Lung (tissue), 12 donors: ENCODE results near the gene CNTNAP5. TPM values are rescaled to one million over a fixed set of nuclear protein-coding genes. Genes with fewer than 3 reads are reported as not detected.

Experiments
- ATAC-seq: fragments of 200-7000 bp; cut with Tn5 transposase; one replicate; pipeline ENCODE4 v1.9.1; 2020; ENCODE audit warnings: moderate number of reproducible peaks; ENCODE audit not compliant: insufficient read depth, low FRiP score
- DNase-seq, 3 donors: peaks; one replicate each; pipeline ENCODE4 v3.0.0-alpha.2; 2013 to 2017
- H3K27ac ChIP-seq, 2 donors: one replicate each; pipeline ENCODE4 v1.5.1; 2013; ENCODE audit warnings: mild to moderate bottlenecking in 2 of 2, moderate library complexity in 2 of 2, control low read depth in 1 of 2, inconsistent platforms in 1 of 2, low read depth in 1 of 2, low read length in 1 of 2
- H3K27me3 ChIP-seq, 3 donors: one replicate each; pipeline ENCODE4 v1.5.1; 2013; ENCODE audit warnings: low read length in 2 of 3; ENCODE audit not compliant: control insufficient read depth in 3 of 3, insufficient read depth in 3 of 3
- H3K36me3 ChIP-seq, 4 donors: one replicate each; pipeline ENCODE4 v1.5.1; 2013; ENCODE audit warnings: low read length in 4 of 4, mild to moderate bottlenecking in 1 of 4, moderate library complexity in 1 of 4; ENCODE audit not compliant: control insufficient read depth in 4 of 4, insufficient read depth in 4 of 4
- H3K4me1 ChIP-seq, 5 donors: one replicate each; pipeline ENCODE4 v1.5.1; 2013; ENCODE audit warnings: low read length in 5 of 5, mild to moderate bottlenecking in 2 of 5, moderate library complexity in 1 of 5; ENCODE audit not compliant: control insufficient read depth in 5 of 5, insufficient read depth in 5 of 5
- H3K4me3 ChIP-seq: one replicate; pipeline ENCODE4 v1.5.1; 2013; ENCODE audit warnings: mild to moderate bottlenecking, control low read depth, moderate library complexity
- H3K9ac ChIP-seq, 2 donors: one replicate each; pipeline ENCODE4 v1.5.1; 2013; ENCODE audit warnings: low read length in 2 of 2, control low read depth in 1 of 2; ENCODE audit not compliant: insufficient read depth in 1 of 2
- H3K9me3 ChIP-seq, 4 donors: one replicate each; pipeline ENCODE4 v1.5.1; 2013; ENCODE audit warnings: low read length in 3 of 4, mild to moderate bottlenecking in 1 of 4, moderate library complexity in 1 of 4; ENCODE audit not compliant: control insufficient read depth in 4 of 4, insufficient read depth in 3 of 4
- CTCF ChIP-seq: IDR thresholded peaks from 2 replicates; pipeline ENCODE4 v1.5.1; 2012; ENCODE audit warnings: mild to moderate bottlenecking; ENCODE audit errors: control extremely low read depth, extremely low read depth
- WGBS, 2 donors: extraction: QIAGEN DNeasy Blood & Tissue Kit; methylation state at CpG; one replicate each; pipeline ENCODE4 v1.1.7; 2013; 5-methylcytosine and 5-hydroxymethylcytosine counted together
- polyA plus RNA-seq, 2 donors: library from polyadenylated mRNA; stranded (reverse); fragments of 200-250 nt; gene quantifications; one replicate each; pipeline ENCODE4 v1.2.1, GENCODE V29; 2013
- total RNA-seq, 2 donors: library from RNA; depleted of rRNA in 1 of 2; stranded (reverse); fragments of >200 nt in 1 of 2; gene quantifications; one replicate each; pipeline ENCODE4 v1.2.1, GENCODE V29; 2014 to 2021
- donor health status: control.
- donor health status: control.
- donor health status: Bipolar disorder and iron deficiency.
- donor health status: healthy.
- donor health status: DM: yes; HTN: yes; CAD: no.

The CNTNAP5 gene
- total and polyA plus RNA-seq, 4 donors: 0.03 to 0.06 TPM; not detected in 2

- H3K27ac ChIP-seq: no peak overlapping the region
- H3K4me3 ChIP-seq: no peak overlapping the region
- no peaks in the 10 kb centered on the region for H3K36me3 ChIP-seq
- peaks cover 0 to 3% (median 0%) of the 10 kb centered on the region in 5 donors for H3K4me1 ChIP-seq
- no peak for ATAC-seq
- no peak for TF ChIP-seq CTCF
- H3K9me3 ChIP-seq: peaks cover 0 to 13% (median 7%) of the 10 kb centered on the region in 4 donors
- H3K9ac ChIP-seq: no peak overlapping the region
- no peaks in the 10 kb centered on the region for H3K27me3 ChIP-seq
- DNase-seq: no peak
- WGBS, 2 donors: 90 to 94% methylated on average over 3 of the region's 3 CpGs
These were observed 664.3 kb downstream of the CNTNAP5 start for GRCh38 chr2:124689348-124689747.

GRCh38 chr2:124692216-124692615 is 667.1 kb downstream of the CNTNAP5 start:
- H3K9me3 ChIP-seq: peaks cover 0 to 13% (median 7%) of the 10 kb centered on the region in 4 donors
- H3K27me3 ChIP-seq: peaks cover 0 to 2% (median 0%) of the 10 kb centered on the region in 3 donors
- no peak for ATAC-seq
- no peak overlapping the region for H3K27ac ChIP-seq
- H3K4me3 ChIP-seq: no peak overlapping the region
- TF ChIP-seq CTCF: no peak
- H3K4me1 ChIP-seq: peaks cover 0 to 3% (median 0%) of the 10 kb centered on the region in 5 donors
- no peak for DNase-seq
- no peaks in the 10 kb centered on the region for H3K36me3 ChIP-seq
- no peak overlapping the region for H3K9ac ChIP-seq

- Histone ChIP-seq H3K9me3 (peaks cover 0 to 13% (median 7%) of the 10 kb centered on the region in 4 donors), H3K4me1 (peaks cover 0 to 3% (median 0%) of the 10 kb centered on the region in 5 donors), H3K27ac (no peak overlapping the region), H3K4me3 (no peak overlapping the region), H3K36me3 (no peaks in the 10 kb centered on the region), H3K9ac (no peak overlapping the region), H3K27me3 (peaks cover 0 to 2% (median 0%) of the 10 kb centered on the region in 3 donors)
- ATAC-seq (no peak), DNase-seq (no peak)
- TF ChIP-seq CTCF: no peak
- WGBS, 2 donors: 90 to 92% methylated on average over 1 of the region's 1 CpG
These were observed 667.6 kb downstream of the CNTNAP5 start for GRCh38 chr2:124692707-124693106.

GRCh38 chr2:124693156-124693555 is 668.1 kb downstream of the CNTNAP5 start:
- DNase-seq (no peak), ATAC-seq (no peak)
- TF ChIP-seq CTCF: no peak
- no peak overlapping the region for H3K9ac ChIP-seq
- WGBS, 2 donors: 63 to 68% methylated on average over 1 of the region's 1 CpG
- H3K4me1 ChIP-seq: peaks cover 0 to 3% (median 0%) of the 10 kb centered on the region in 5 donors
- H3K36me3 ChIP-seq: no peaks in the 10 kb centered on the region
- H3K9me3 ChIP-seq: peaks cover 0 to 13% (median 7%) of the 10 kb centered on the region in 4 donors
- no peak overlapping the region for H3K27ac ChIP-seq
- peaks cover 0 to 2% (median 0%) of the 10 kb centered on the region in 3 donors for H3K27me3 ChIP-seq
- no peak overlapping the region for H3K4me3 ChIP-seq
